GM13976 (cell line): ENCODE measurements around the gene PREP.

Experiments used
- DNase-seq: peaks from one replicate; pipeline ENCODE4 v3.0.0; 2012; ENCODE audit warnings: low spot score
- CTCF ChIP-seq: IDR thresholded peaks from 2 replicates; pipeline ENCODE4 v1.5.1; 2012; ENCODE audit warnings: borderline replicate concordance, mild to moderate bottlenecking; ENCODE audit not compliant: insufficient read depth; ENCODE audit errors: extremely low read depth, missing control alignments, control extremely low read depth
- in situ Hi-C: fragments of 300-500 bp; cut with MboI; formaldehyde crosslinking; loops from one replicate; pipeline ENCODE4 v1.12.0; 2022; ENCODE audit warnings: low sequenced_read_pairs, mixed read lengths, inconsistent platforms; ENCODE audit not compliant: unreplicated experiment

Gene PREP

GRCh38 chr6:105397987-105398386 lies 4.9 kb downstream of the PREP start:
- TF ChIP-seq CTCF = no peak
- DNase-seq = no peak
- in situ Hi-C loops = no loop called here

- TF ChIP-seq CTCF = no peak
- no peak for DNase-seq
- in situ Hi-C loops = no loop called here
Observed at GRCh38 chr6:105391705-105392104, 11.2 kb downstream of the PREP start.

- no peak for DNase-seq
- TF ChIP-seq CTCF = no peak
- in situ Hi-C loops = no loop called here
Observed at GRCh38 chr6:105389543-105389942, 13.3 kb downstream of the PREP start.

- TF ChIP-seq CTCF = no peak
- in situ Hi-C loops = no loop called here
- no peak for DNase-seq
Observed at GRCh38 chr6:105388392-105388791, 14.5 kb downstream of the PREP start.

GRCh38 chr6:105384004-105384403 lies 18.9 kb downstream of the PREP start:
- in situ Hi-C loops = no loop called here
- DNase-seq = no peak
- no peak for TF ChIP-seq CTCF

- in situ Hi-C loops = no loop called here
- TF ChIP-seq CTCF = no peak
- DNase-seq = no peak
Observed at GRCh38 chr6:105382958-105383357, 19.9 kb downstream of the PREP start.

- TF ChIP-seq CTCF = no peak
- in situ Hi-C loops = no loop called here
- DNase-seq = no peak
Observed at GRCh38 chr6:105382496-105382895, 20.4 kb downstream of the PREP start.
